Measurements from ENCODE around the gene MNX1.

GRCh38 chr7:157046681-157047080 is 36.2 kb upstream of the MNX1 start:
- TF ChIP-seq CTCF (conservative IDR thresholded peaks at IDR 0.05) = no peak
- TF ChIP-seq ZFX (IDR thresholded peaks at IDR 0.05) = no peak
